AG09319 (cell line): ENCODE measurements around the gene CCBE1.

Source experiments
- DNase-seq: peaks from one replicate; pipeline ENCODE4 v3.0.0-alpha.2; 2010; ENCODE audit warnings: low read depth; ENCODE audit errors: extremely low read depth
- CTCF ChIP-seq: IDR thresholded peaks from 2 replicates; pipeline ENCODE4 v1.5.1; 2011; ENCODE audit warnings: low read depth, mild to moderate bottlenecking, inconsistent platforms, low read length, moderate library complexity

The CCBE1 gene

GRCh38 chr18:59704146-59704545, 6.9 kb upstream of the CCBE1 start:
- DNase-seq, result no peak
- no peak for TF ChIP-seq CTCF

GRCh38 chr18:59701272-59701671, 4.0 kb upstream of the CCBE1 start:
- no peak for TF ChIP-seq CTCF
- no peak for DNase-seq

- no peak for DNase-seq
- TF ChIP-seq CTCF, result no peak
These were observed 3.3 kb upstream of the CCBE1 start for GRCh38 chr18:59700535-59700967.

- DNase-seq, result no peak
- TF ChIP-seq CTCF, result no peak
These were observed 2.7 kb upstream of the CCBE1 start for GRCh38 chr18:59699750-59700534.

GRCh38 chr18:59699061-59699460, 1.8 kb upstream of the CCBE1 start:
- no peak for DNase-seq
- no peak for TF ChIP-seq CTCF

GRCh38 chr18:59696311-59697235, 650 bp downstream of the CCBE1 start:
- TF ChIP-seq CTCF, result no peak
- no peak for DNase-seq

- TF ChIP-seq CTCF, result no peak
- no peak for DNase-seq
These were observed 1.7 kb downstream of the CCBE1 start for GRCh38 chr18:59695551-59695950.
